ENCODE data around the gene XPR1. TPM values are rescaled to one million over a fixed set of nuclear protein-coding genes. Genes with fewer than 3 reads are reported as not detected.

Gene XPR1
- polyA plus RNA-seq, 4 donors, result 31.1 to 42.1 (median 34.9) TPM

GRCh38 chr1:180925471-180926051 lies 293.7 kb downstream of the XPR1 start:
- DNase-seq (ENCODE audit: low read depth in 4 of 4, low spot score in 2 of 4), result no peak

GRCh38 chr1:180926164-180926981 lies 294.6 kb downstream of the XPR1 start:
- no peak for DNase-seq (ENCODE audit: low read depth in 4 of 4, low spot score in 2 of 4)

DNA sequence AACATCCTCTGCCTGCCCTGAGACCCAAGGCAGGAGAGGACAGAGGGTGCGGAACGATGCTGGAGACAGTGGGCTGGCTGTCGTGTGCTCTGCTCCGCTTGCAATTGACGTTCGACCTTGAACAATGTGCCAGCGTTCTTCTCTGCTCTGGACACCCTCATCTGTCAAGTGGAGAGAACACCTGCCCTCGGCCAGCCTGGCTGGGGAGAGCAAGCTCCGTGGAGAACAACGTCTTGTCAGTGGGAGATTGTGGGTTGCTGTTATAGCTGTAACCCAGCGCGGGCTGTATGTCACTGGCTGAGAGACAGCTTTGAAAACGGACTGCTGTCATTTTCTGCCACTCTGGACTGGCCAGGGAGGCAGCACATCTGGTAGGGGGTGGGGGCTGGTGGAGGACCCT lies 295.5 kb downstream of the XPR1 start:
- DNase-seq (ENCODE audit: low read depth in 4 of 4, low spot score in 2 of 4), result no peak

- DNase-seq (ENCODE audit: low read depth in 4 of 4, low spot score in 2 of 4), result no peak
Observed at GRCh38 chr1:180927841-180928240, 296.0 kb downstream of the XPR1 start.

DNA sequence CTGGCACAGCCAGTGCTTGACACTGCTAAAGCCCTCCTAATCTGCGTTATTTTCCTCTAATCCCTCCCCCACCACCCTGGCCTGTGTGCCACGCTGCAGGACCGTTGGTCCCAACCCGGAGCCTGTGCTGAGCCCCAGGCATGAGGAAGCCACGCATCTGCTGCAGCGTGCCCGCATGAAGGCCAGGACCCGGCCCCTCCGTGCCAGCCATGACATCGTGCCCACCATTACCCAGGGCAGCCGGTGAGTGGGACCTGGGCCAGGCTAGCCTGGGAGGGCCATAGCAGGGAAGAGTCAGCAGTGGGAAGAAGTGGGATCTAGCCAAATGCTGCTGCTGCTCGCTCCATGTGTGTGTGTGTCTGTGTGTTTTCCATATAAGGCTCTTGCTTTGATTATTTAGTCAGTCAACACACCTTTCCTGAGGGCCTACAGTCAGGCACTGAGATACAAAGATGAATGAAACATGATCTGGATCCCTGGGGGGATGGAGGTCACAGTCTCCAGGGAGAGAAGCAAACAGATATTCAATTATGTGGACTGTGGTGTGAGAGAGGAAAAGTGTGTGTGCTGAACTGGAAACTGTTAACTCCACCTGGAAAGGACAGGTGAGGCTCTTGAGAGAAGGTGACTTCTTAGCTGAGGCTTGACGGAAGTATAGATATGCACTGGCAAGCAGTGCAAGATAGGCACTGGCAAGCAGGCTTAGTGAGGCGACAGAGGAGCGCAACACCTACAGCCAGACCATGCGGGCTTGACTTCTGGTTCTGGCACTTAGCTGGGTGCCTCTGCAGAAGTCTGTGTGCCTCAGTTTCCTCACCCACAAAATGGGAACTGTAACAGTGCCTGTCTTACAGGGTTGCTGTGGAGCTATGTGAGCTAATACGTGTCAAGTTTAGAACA lies 296.8 kb downstream of the XPR1 start:
- no peak for DNase-seq (ENCODE audit: low read depth in 4 of 4, low spot score in 2 of 4)

DNA sequence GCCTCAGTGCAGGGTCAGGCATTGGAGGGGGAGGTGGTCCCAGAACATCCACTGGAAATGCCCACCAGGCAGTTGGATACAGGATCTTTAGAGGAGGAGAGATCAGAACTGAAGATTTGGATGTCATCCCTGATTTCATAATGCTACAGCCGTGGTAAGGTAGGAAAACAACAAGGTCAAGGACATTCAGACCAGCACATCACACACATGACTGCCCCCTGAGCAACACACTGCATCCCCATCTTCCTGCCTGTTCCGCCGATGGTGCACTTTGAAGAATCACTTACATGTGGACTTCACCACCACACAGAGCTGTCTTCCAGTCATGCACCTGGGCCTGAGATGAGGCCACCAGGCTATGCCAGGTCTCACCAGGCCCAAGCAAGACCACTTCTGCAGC lies 297.6 kb downstream of the XPR1 start:
- DNase-seq (ENCODE audit: low read depth in 4 of 4, low spot score in 2 of 4), result no peak

- DNase-seq (ENCODE audit: low read depth in 4 of 4, low spot score in 2 of 4), result no peak
Observed at GRCh38 chr1:180930687-180931086, 298.9 kb downstream of the XPR1 start.

DNA sequence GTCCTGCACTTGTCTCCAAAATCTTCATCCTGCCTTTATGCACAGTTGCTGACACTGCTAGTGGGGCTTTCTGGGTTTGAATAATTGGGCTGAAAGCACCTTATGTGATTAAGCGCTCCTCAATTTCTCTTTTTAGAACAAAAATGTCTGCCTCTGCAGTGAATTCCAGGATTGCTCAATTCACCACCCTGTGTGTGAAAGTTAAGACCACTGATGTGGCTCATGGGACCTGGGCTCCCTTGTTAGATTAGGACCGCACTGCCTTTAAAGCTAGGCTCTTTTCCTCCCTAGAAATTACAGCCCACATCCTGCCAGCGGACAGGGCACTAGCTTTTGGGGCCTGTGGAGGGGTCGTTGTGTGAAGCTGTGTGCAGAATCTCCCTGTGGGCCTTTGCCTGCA lies 299.7 kb downstream of the XPR1 start:
- no peak for DNase-seq (ENCODE audit: low read depth in 4 of 4, low spot score in 2 of 4)

- no peak for DNase-seq (ENCODE audit: low read depth in 4 of 4, low spot score in 2 of 4)
Observed at GRCh38 chr1:180932378-180932777, 300.6 kb downstream of the XPR1 start.

GRCh38 chr1:180933141-180933540 lies 301.3 kb downstream of the XPR1 start:
- DNase-seq (ENCODE audit: low read depth in 4 of 4, low spot score in 2 of 4), result no peak

DNA sequence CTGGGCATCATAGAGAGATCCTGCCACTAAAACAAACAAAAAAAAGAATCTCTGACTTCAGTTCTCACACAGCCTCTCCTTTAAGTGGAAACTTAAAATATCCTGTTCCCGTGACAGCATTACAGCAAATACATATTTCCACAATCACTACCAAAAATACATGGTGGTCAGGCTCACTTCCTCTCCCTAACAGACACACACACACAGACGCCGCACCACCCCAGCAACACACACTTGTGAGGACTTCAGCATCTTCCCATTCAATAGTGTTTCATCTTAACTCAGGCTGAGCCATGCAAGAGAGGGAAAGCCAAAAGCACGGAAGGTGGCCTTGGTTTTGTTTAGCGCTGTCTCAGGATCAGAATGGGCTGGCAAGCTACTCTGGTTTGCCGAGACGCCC lies 302.7 kb downstream of the XPR1 start:
- no peak for DNase-seq (ENCODE audit: low read depth in 4 of 4, low spot score in 2 of 4)

DNA sequence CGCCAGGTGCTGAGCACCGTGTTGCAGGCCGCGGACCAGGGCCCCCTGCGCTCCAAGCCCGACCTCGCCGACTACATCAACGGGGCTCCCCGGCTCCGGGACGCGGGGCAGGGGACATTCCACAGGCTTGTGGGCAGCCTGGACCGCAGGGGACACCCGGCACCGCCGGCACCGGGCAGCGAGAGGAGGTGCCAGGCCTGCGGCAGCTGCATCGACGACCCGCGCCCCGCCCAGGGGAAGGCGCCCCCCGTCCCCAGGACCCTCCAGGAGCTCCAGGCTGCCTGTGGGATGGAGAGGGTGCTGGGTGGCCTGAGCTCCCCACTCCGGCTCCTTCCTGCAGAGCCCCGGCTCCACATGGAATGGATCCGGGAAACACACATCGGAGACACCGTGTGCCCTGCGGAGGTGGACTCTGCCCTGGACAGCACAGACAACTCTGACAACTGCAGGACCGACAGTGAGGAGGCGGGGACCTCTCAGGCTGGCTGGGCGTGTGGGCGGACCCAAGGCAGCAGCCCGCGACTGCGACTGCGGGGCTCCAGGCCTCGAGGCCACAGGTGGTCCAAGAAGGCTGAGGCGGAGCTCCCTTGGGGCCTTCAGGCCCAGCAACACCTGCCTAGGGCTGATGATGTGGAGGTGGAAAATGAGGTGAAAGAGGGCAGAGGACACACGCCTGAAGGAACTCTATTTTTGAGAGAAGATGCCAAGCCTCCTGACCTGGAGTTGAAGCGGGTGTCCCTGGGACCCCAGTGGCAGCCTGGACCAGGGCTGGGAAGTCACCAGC lies 303.7 kb downstream of the XPR1 start:
- no peak for DNase-seq (ENCODE audit: low read depth in 4 of 4, low spot score in 2 of 4)

DNA sequence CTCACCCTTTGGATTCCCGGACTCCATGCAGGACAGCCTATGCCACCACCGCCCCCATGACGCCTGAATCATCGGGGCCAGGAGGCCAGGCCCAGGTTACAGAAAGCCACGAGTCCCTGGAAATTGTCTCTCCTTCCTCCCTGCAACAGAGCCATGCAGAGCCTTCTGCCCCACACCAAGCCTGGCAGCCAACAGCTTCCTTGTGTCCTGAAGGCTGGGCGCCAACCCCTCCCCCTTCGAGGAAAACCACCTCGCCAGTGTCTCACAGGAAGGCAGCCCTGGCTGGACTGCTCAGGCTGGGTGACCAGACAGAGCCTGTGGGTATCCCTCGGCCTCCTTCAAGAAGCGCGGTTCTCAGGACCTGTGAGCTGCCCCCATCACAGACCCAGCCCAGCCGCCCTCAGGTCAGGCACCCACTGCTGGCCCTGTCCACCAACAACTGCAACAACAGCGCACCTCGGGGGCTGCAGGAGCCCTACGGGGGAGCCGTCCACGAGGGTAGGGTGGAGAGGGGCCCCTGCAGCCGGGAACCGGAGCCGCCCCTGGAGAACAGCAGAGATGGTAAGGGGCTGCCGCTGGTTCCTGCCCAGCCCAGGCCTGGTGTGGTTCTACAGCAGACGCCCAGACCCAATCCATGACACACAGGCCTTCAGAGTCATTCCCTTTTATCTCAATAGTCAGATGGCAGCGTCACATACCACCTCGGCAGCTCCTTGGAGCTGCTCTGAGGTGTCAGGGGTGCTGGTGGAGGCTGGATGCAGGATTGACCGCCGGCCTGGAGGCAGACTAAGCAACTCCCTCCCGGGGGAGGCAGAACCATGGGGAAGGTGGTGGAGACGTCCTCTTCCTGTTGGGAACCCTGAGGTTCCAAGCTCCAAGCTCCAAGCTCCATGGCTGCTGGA lies 304.5 kb downstream of the XPR1 start:
- no peak for DNase-seq (ENCODE audit: low read depth in 4 of 4, low spot score in 2 of 4)

DNA sequence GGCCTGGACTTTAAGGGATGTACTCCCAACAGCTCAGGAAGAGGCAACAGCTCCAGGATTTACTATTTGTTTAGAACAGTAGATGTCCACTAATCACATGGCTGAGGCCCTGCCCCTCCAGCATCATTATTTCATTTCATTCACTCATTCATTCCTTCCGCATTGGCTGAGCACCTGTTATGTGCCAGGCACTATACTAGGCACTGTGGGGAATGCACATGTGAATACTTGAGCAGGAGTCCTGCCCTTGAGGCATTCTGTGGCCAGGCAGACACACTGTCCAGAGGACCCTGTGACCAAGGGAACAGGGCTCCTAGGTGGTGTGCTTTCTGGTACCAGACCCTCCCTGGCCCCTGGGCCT lies 305.2 kb downstream of the XPR1 start:
- no peak for DNase-seq (ENCODE audit: low read depth in 4 of 4, low spot score in 2 of 4)

DNA sequence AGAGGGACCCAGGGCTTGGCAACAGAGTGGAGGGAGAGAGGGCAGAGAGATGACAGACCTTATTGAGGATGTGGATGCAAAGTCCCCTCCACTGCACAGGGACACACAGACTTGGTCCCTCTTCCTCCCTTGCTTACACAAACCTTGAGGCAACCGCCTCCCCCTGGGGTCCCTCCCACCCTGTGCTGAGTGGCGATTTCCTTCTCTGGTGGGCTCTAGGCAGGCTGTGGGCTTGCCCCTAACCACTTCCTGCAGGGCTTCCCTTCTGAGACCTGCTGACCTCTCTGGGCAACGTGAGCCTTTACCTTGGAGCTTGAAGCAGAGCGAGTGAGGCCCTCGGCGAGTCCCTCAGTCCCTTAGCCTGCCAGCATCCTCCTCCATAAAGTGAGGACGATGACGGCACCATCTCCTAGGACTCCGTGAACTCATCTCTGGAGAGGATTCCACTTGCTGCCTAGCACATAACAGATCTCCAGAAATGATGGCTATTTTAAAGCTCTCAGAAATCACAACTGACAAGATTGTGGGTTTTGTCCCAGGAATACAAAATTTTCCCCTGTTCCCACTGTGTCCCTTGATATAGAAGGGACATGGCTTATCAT lies 305.9 kb downstream of the XPR1 start:
- no peak for DNase-seq (ENCODE audit: low read depth in 4 of 4, low spot score in 2 of 4)

GRCh38 chr1:180939073-180939710 lies 307.4 kb downstream of the XPR1 start:
- no peak for DNase-seq (ENCODE audit: low read depth in 4 of 4, low spot score in 2 of 4)

GRCh38 chr1:180939711-180940103 lies 307.9 kb downstream of the XPR1 start:
- DNase-seq (ENCODE audit: low read depth in 4 of 4, low spot score in 2 of 4), result no peak

All from left renal cortex interstitium (tissue), 4 donors.